Measurements from ENCODE around the gene GPHN. TPM values are rescaled to one million over a fixed set of nuclear protein-coding genes. Genes with fewer than 3 reads are reported as not detected.

Gene GPHN
- polyA plus RNA-seq, 1 of the 3 experiments (the other 2 are of a cell fraction) = 6.9 TPM

GRCh38 chr14:66471584-66471983, 36.4 kb upstream of the GPHN start:
- H3K4me3 ChIP-seq (ENCODE audit: low read depth in 2 of 2, low read length in 1 of 2) = no peak overlapping the region
- H3F3A ChIP-seq (replicated peaks; ENCODE audit: insufficient read depth) = no peaks in the 10 kb centered on the region
- H3K27me3 ChIP-seq (ENCODE audit: insufficient read depth) = no peaks in the 10 kb centered on the region
- 52% methylated on average over 4 of the region's 4 CpGs for WGBS (ENCODE audit: low lambda C conversion rate)
- no peaks in the 10 kb centered on the region for H3K9me2 ChIP-seq
- no peaks in the 10 kb centered on the region for H4K20me1 ChIP-seq (ENCODE audit: insufficient read depth)
- H3K9ac ChIP-seq = no peak overlapping the region
- TF ChIP-seq ELF1 (IDR thresholded peaks at IDR 0.05) = no peak
- TF ChIP-seq ZBTB33 (IDR thresholded peaks at IDR 0.05; ENCODE audit: borderline replicate concordance, low read depth) = no peak
- no peak for TF ChIP-seq JUND (IDR thresholded peaks at IDR 0.05)
- TF ChIP-seq, protein P1, sequence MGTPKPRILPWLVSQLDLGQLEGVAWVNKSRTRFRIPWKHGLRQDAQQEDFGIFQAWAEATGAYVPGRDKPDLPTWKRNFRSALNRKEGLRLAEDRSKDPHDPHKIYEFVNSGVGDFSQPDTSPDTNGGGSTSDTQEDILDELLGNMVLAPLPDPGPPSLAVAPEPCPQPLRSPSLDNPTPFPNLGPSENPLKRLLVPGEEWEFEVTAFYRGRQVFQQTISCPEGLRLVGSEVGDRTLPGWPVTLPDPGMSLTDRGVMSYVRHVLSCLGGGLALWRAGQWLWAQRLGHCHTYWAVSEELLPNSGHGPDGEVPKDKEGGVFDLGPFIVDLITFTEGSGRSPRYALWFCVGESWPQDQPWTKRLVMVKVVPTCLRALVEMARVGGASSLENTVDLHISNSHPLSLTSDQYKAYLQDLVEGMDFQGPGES (IDR thresholded peaks at IDR 0.05; ENCODE audit: low read depth, low read length) = no peak
- no peak for TF ChIP-seq TCF12 (IDR thresholded peaks at IDR 0.05)
- no peak for TF ChIP-seq SIN3A (IDR thresholded peaks at IDR 0.05; ENCODE audit: borderline replicate concordance, low read depth, low read length)
- no peak for TF ChIP-seq RFX5 (IDR thresholded peaks at IDR 0.05; ENCODE audit: low read length)
- no peak for TF ChIP-seq GATA2 (CRISPR knock-in tag; IDR thresholded peaks at IDR 0.05)
- no peak for TF ChIP-seq POLR2AphosphoS5 (IDR thresholded peaks at IDR 0.05; ENCODE audit: low read depth, low read length)
- TF ChIP-seq NFIC (IDR thresholded peaks at IDR 0.05; ENCODE audit: borderline replicate concordance) = no peak
- no peak for TF ChIP-seq FOSL2 (IDR thresholded peaks at IDR 0.05; ENCODE audit: borderline replicate concordance, low read depth)
- no peak for TF ChIP-seq SMC3 (IDR thresholded peaks at IDR 0.05; ENCODE audit: low read depth, low read length)
- TF ChIP-seq NRF1 (IDR thresholded peaks at IDR 0.05; ENCODE audit: low read depth, low read length) = no peak
- TF ChIP-seq PBX3 (IDR thresholded peaks at IDR 0.05) = no peak
- POLR2A ChIA-PET = no interaction called here
- no peak overlapping the region for H2AFZ ChIP-seq (ENCODE audit: low read depth)
- DNase-seq = no peak
- no peaks in the 10 kb centered on the region for H3K36me3 ChIP-seq (replicated peaks in 1 of 2; ENCODE audit: control insufficient read depth in 1 of 2, insufficient read depth in 2 of 2, low read length in 1 of 2)
- CTCF ChIA-PET = no interaction called here
- peaks cover 25% of the 10 kb centered on the region; the same call in 1 of the 2 replicates for H3K9me3 ChIP-seq
- no peaks in the 10 kb centered on the region; a peak in 1 of 4 replicates for H3K4me1 ChIP-seq (ENCODE audit: control insufficient read depth in 1 of 2, insufficient read depth in 2 of 2, low read depth in 1 of 2, low read length in 1 of 2)
- no peak overlapping the region for H3K4me2 ChIP-seq
- H3K79me2 ChIP-seq (ENCODE audit: insufficient read depth) = no peaks in the 10 kb centered on the region
- H3K27ac ChIP-seq (ENCODE audit: low read depth in 2 of 2, low read length in 1 of 2) = no peak overlapping the region

DNA sequence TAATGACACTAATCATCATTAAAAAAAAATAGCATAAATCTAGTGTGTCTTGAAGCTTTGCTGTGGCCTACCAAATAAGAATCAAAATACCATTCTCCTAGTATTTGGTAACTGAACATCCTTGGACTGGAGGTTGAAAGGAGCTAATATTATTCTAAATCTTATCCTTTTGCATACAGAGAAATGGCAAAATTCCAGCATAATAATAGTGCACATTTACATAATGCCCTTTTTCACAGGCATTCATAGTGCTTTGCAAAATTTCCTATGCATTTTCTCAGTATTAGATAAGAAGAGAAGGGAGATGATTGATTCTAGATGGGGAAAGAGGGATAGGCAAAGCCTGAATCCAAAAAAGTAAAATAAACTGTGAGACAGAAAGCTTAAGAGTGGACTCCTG, 35.7 kb upstream of the GPHN start:
- no peak overlapping the region for H3K4me3 ChIP-seq (ENCODE audit: low read depth in 2 of 2, low read length in 1 of 2)
- CTCF ChIA-PET = no interaction called here

More for the DNA sequence above, 35.7 kb upstream of the GPHN start:
- H2AFZ ChIP-seq (ENCODE audit: low read depth) = no peak overlapping the region
- no peak overlapping the region for H3K4me2 ChIP-seq
- H3K79me2 ChIP-seq (ENCODE audit: insufficient read depth) = no peaks in the 10 kb centered on the region
- H3K36me3 ChIP-seq (replicated peaks in 1 of 2; ENCODE audit: control insufficient read depth in 1 of 2, insufficient read depth in 2 of 2, low read length in 1 of 2) = no peaks in the 10 kb centered on the region
- H4K20me1 ChIP-seq (ENCODE audit: insufficient read depth) = no peaks in the 10 kb centered on the region
- no peak overlapping the region for H3K9ac ChIP-seq
- H3K9me2 ChIP-seq = no peaks in the 10 kb centered on the region
- DNase-seq = no peak
- TF ChIP-seq CHD2 (IDR thresholded peaks at IDR 0.05; ENCODE audit: low read length, partially characterized antibody) (no peak), FOXJ3 (CRISPR knock-in tag; IDR thresholded peaks at IDR 0.05) (no peak), ZBTB33 (IDR thresholded peaks at IDR 0.05; ENCODE audit: borderline replicate concordance, low read depth) (no peak), FOXM1 (IDR thresholded peaks at IDR 0.05; ENCODE audit: low read depth) (no peak), SIN3A (IDR thresholded peaks at IDR 0.05; ENCODE audit: borderline replicate concordance, low read depth, low read length) (no peak), NRF1 (IDR thresholded peaks at IDR 0.05; ENCODE audit: low read depth, low read length) (no peak), TCF12 (IDR thresholded peaks at IDR 0.05) (no peak)
- TF ChIP-seq, protein P2, sequence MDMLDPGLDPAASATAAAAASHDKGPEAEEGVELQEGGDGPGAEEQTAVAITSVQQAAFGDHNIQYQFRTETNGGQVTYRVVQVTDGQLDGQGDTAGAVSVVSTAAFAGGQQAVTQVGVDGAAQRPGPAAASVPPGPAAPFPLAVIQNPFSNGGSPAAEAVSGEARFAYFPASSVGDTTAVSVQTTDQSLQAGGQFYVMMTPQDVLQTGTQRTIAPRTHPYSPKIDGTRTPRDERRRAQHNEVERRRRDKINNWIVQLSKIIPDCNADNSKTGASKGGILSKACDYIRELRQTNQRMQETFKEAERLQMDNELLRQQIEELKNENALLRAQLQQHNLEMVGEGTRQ (IDR thresholded peaks at IDR 0.05; ENCODE audit: borderline replicate concordance, low read depth, low read length) = no peak
- H3K27ac ChIP-seq (ENCODE audit: low read depth in 2 of 2, low read length in 1 of 2) = no peak overlapping the region
- no peaks in the 10 kb centered on the region for H3K27me3 ChIP-seq (ENCODE audit: insufficient read depth)
- H3K9me3 ChIP-seq = peaks cover 25% of the 10 kb centered on the region; the same call in 1 of the 2 replicates
- POLR2A ChIA-PET = interaction anchor here (0.6 kb wide), 1 partner anchor 513 kb away, joined by 4 read pairs; no protein-coding TSS in a partner anchor
- H3K4me1 ChIP-seq (ENCODE audit: control insufficient read depth in 1 of 2, insufficient read depth in 2 of 2, low read depth in 1 of 2, low read length in 1 of 2) = peaks cover 0 to under 1% of the 10 kb centered on the region in 2 experiments; a peak in 1 of 4 replicates
- no peaks in the 10 kb centered on the region for H3F3A ChIP-seq (replicated peaks; ENCODE audit: insufficient read depth)

Measured in SK-N-SH (cell line).